ENCODE results near the gene OGDH.

OGDH gene

DNA sequence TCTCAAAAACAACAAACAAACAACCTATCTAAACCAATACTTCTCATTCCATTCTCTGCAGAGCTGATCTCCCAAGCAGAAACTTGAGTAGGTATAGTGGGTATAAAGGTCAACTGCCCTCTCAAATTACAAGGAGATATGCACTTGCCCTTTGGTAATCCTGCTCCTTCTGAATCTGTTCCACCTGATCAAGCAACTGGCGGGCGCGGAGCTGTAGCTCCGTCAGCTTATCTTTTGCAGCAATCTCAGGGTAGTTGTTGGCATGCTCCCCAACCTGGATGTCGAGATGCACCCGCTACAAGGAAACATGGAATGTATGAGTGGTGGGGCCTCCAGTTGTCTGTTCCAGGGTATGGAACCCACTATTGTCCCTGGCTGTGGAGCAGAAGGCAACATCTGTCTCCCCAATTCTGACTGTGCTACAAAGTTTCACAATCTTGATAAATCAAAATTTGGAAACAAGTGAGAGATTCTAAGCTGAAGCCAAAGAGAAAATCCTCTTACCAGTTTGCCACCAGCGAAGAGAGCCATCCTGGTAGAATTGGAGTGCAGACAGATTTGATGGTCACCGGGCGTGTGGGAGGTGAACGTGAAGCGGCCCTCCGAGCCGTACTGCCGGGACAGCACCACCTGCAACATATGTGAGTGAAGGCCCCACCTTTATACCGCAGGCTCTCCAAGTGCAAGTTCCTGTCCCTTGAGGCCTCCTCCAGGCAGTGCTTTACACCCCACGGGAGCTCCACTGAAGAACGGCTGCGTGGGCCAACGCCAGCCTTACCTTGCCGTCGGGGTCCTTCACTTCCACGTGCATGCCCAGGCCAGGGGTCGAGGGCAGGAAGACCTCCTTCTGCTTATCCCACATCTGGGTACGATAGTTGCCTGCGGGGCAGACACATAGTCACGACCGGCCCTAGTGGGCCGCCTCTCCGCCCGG lies 25.2 kb upstream of the OGDH start (continued):
- TF ChIP-seq, protein P1, sequence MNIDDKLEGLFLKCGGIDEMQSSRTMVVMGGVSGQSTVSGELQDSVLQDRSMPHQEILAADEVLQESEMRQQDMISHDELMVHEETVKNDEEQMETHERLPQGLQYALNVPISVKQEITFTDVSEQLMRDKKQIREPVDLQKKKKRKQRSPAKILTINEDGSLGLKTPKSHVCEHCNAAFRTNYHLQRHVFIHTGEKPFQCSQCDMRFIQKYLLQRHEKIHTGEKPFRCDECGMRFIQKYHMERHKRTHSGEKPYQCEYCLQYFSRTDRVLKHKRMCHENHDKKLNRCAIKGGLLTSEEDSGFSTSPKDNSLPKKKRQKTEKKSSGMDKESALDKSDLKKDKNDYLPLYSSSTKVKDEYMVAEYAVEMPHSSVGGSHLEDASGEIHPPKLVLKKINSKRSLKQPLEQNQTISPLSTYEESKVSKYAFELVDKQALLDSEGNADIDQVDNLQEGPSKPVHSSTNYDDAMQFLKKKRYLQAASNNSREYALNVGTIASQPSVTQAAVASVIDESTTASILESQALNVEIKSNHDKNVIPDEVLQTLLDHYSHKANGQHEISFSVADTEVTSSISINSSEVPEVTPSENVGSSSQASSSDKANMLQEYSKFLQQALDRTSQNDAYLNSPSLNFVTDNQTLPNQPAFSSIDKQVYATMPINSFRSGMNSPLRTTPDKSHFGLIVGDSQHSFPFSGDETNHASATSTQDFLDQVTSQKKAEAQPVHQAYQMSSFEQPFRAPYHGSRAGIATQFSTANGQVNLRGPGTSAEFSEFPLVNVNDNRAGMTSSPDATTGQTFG (tag by site-specific recombination; IDR thresholded peaks at IDR 0.05; ENCODE audit: borderline replicate concordance), result no peak
- TF ChIP-seq ZNF792 (tag by site-specific recombination; IDR thresholded peaks at IDR 0.05), result no peak
- no peak for TF ChIP-seq ZNF18 (tag by site-specific recombination; IDR thresholded peaks at IDR 0.05)
- TF ChIP-seq GLI2 (tag by site-specific recombination; IDR thresholded peaks at IDR 0.05; ENCODE audit: borderline replicate concordance, low read depth), result no peak
- no peak for TF ChIP-seq ZNF362 (tag by site-specific recombination; IDR thresholded peaks at IDR 0.05)
- no peak for TF ChIP-seq ZNF398 (tag by site-specific recombination; IDR thresholded peaks at IDR 0.05)

- Histone ChIP-seq H3K9me3 (ENCODE audit: control insufficient read depth, insufficient read depth, low read depth, low read length) (no peaks in the 10 kb centered on the region), H3K4me1 (ENCODE audit: control insufficient read depth, insufficient read depth, low read length) (no peaks in the 10 kb centered on the region), H3K4me3 (ENCODE audit: low read depth, low read length) (peak within 1 kb of the TSS; percentile 88), H3K36me3 (ENCODE audit: control insufficient read depth in 2 of 2, insufficient read depth in 1 of 2, low read length in 2 of 2) (peaks cover 28 to 35% of the 10 kb centered on the region in 2 experiments), H3K27ac (ENCODE audit: extremely low read depth, low read depth, low read length) (peak within 1 kb of the TSS; percentile 94)
- CTCF ChIA-PET, result interaction anchor here (0.7 to 1.4 kb wide), 5 partner anchors 8 to 1768 kb away, joined by 3 to 5 read pairs (median 3); partner anchors contain the start of gene DDX56
- POLR2A ChIA-PET, result interaction anchor here (0.6 to 3.1 kb wide), 21 partner anchors 9 to 419 kb away, joined by 3 to 27 read pairs (median 4); partner anchors contain the start of genes DDX56, H2AZ2, NUDCD3 and OGDH
- TF ChIP-seq ZNF350 (tag by site-specific recombination; IDR thresholded peaks at IDR 0.05) (no peak), ZFP69B (tag by site-specific recombination; IDR thresholded peaks at IDR 0.05) (no peak), ZNF324 (tag by site-specific recombination; IDR thresholded peaks at IDR 0.05) (no peak), OVOL3 (tag by site-specific recombination; IDR thresholded peaks at IDR 0.05) (no peak), ZNF449 (tag by site-specific recombination; IDR thresholded peaks at IDR 0.05) (peak; percentile 28; the same call in 1 of the 2 replicates), SP7 (tag by site-specific recombination; IDR thresholded peaks at IDR 0.05) (peak; percentile 50), ZNF146 (tag by site-specific recombination; IDR thresholded peaks at IDR 0.05) (peak; percentile 10; the same call in 1 of the 2 replicates), ZNF214 (tag by site-specific recombination; IDR thresholded peaks at IDR 0.05; ENCODE audit: borderline replicate concordance) (no peak), ZNF2 (tag by site-specific recombination; IDR thresholded peaks at IDR 0.05) (peak; percentile 33; the same call in 1 of the 2 replicates), SP3 (tag by site-specific recombination; IDR thresholded peaks at IDR 0.05) (peak; percentile 59), ZNF792 (tag by site-specific recombination; IDR thresholded peaks at IDR 0.05) (no peak; the same call in 1 of the 2 replicates), KLF9 (tag by site-specific recombination; IDR thresholded peaks at IDR 0.05; ENCODE audit: low read depth) (peak; percentile 94), ZNF658 (tag by site-specific recombination; IDR thresholded peaks at IDR 0.05) (no peak), ZNF544 (tag by site-specific recombination; IDR thresholded peaks at IDR 0.05) (no peak)
- TF ChIP-seq, protein P2, sequence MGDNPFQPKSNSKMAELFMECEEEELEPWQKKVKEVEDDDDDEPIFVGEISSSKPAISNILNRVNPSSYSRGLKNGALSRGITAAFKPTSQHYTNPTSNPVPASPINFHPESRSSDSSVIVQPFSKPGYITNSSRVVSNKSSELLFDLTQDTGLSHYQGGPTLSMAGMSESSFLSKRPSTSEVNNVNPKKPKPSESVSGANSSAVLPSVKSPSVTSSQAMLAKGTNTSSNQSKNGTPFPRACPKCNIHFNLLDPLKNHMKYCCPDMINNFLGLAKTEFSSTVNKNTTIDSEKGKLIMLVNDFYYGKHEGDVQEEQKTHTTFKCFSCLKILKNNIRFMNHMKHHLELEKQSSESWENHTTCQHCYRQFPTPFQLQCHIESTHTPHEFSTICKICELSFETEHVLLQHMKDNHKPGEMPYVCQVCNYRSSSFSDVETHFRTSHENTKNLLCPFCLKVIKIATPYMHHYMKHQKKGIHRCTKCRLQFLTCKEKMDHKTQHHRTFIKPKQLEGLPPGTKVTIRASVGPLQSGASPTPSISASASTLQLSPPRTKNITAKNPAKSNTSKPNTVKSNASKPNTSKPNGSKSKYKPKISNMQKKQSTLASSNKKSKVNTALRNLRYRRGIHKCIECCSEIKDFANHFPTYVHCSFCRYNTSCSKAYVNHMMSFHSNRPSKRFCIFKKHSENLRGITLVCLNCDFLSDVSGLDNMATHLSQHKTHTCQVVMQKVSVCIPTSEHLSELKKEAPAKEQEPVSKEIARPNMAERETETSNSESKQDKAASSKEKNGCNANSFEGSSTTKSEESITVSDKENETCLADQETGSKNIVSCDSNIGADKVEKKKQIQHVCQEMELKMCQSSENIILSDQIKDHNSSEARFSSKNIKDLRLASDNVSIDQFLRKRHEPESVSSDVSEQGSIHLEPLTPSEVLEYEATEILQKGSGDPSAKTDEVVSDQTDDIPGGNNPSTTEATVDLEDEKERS (tag by site-specific recombination; IDR thresholded peaks at IDR 0.05), result no peak
These were observed 24.4 kb upstream of the OGDH start, which contains the start of gene TMED4 for GRCh38 chr7:44581879-44582603. TMED4 (minus strand) TSS chr7:44582231; CDS start chr7:44582206, 25 bp downstream.
